Cortex of kidney (tissue), 1 donor: ENCODE data around the gene SHISA4.
"Not testable (repeated sequence)": the region's sequence is repeated elsewhere in the genome, so short reads cannot be mapped to it uniquely, and the experiment has no call there.

Source experiments
- DNase-seq: peaks from one replicate; lab custom pipeline; 2025; lab: John Stamatoyannopoulos, UW

Gene SHISA4

DNA sequence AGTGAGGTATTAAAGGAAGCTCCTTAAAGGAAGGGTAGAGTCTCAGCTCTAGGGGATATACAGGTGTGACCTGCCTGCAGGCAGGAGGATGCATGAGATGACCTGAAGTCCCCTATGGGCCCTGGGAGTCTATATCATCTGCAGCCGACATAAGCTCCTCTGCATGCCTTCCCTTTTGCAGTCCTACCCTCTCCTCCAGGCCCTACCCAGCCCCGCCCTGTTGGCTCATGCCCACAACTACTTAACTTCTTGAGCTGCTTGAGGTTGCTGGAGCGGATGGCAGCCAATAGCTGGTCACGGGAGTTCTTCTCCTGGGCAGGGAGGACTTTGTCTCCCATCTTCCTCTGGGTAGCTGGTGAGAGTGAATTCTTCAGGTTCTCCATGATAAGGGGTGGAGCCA is 10.3 kb downstream of the SHISA4 start:
- no peak for DNase-seq

- no peak for DNase-seq
Measured at GRCh38 chr1:201899683-201900429, 11.2 kb downstream of the SHISA4 start.

DNA sequence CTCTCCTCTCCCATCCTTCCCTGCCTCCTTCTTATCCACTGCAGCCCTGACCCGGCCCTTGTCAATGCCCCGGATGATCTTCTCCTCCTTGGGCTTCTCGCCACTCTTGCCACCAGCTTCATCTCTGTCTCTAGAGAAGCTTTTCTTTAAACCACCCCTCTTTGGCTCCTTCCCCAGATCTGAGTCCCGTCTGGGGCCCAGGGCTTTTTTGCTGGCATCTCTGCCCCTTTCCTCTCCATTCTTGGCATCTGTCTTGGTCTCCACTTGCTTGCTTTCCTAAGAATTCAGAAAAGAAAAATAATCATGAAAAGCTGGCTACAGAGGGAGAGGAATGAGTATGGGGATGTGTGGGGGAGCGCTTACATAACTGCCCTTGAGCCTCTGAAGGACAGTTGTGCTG is 11.8 kb downstream of the SHISA4 start:
- DNase-seq, result no peak

- not testable (repeated sequence) for DNase-seq
Measured at GRCh38 chr1:201901036-201901435, 12.3 kb downstream of the SHISA4 start.

DNA sequence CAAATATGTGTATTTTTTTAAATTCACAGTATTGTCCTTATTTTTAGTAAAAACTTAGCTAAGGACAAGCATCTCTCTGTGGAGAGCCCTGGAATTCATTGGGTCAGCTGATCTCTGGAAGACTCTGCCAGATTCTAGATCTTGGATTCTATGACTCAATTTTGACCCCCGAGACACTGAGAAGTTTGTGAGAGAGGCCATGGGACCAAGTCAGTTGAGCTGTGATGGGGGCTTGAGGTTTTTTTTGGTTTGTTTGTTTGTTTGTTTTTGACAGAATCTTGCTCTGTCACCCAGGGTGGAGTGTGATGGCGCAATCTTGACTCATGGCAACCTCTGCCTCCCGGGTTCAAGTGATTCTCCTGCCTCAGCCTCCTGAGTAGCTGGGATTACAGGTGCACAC is 13.5 kb downstream of the SHISA4 start:
- no peak for DNase-seq

DNA sequence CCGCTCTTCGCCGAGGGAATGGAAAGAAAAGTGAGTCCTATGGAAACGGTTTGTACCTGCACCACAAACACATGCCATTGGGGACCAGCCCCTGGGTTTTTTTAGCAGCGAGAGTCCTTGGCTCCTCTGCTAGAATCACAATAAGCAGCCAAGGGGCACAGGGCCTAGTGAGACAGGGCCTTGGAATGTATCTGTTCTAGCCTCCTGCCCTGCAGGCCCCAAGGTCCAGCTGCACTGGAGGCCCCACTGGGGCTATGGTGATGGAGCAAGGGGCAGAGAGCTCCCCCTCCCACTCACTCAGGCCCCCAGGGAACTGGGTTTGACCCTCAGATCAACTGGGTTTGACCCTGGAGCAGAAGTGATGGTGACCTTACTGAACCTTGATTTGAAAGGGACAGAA is 14.4 kb downstream of the SHISA4 start:
- DNase-seq, result no peak

DNA sequence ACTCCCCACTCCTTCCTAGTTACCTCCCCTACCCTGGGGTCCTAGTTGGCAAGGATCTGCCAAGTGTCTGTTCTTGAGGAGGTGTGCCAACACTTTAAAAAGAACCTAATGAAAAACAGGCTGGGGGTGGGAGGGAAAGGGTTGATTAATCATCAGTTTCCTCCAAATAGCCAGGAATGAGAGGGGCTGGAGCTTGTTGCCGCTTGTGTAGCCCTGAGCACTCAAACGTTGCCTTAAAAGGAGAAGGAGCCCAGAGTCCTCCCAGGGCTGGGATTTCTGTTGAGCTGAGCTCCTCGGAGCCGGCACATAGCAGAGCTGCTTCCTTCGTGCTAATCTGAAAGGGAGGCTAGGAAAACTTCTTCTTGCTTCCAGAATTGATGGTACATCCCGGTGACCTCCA is 15.9 kb downstream of the SHISA4 start:
- DNase-seq, result no peak

DNA sequence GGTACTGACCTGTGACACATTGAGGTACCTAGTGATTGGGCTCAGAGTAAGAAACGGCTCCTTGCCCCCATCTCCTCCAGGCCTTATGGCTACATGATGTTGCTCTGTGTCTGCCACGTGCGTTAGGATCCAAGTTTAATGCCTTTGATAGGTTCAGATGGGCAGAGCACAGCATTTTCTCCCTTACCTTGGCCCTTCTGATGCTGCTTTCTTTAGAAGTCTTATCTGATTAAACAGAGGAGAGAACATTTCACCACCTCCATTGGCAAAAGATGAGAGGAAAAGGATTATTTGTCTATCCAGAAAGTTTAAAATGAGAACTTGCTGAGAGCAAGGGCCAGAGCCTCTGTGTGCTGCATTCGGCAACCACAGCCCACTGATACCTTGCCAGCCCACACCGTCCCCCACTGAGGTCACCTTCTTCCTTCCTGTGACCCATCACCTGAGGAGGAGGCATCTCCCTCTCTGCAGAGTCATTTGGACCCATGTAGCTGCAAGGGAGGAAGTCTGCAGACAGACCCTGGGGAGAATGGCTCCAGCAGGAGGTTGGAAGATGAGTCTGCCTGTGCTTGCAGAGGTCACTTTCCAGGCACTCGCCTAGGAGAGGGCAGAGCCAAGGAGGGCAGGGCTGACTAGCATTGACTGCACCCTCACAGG is 16.7 kb downstream of the SHISA4 start:
- no peak for DNase-seq

DNA sequence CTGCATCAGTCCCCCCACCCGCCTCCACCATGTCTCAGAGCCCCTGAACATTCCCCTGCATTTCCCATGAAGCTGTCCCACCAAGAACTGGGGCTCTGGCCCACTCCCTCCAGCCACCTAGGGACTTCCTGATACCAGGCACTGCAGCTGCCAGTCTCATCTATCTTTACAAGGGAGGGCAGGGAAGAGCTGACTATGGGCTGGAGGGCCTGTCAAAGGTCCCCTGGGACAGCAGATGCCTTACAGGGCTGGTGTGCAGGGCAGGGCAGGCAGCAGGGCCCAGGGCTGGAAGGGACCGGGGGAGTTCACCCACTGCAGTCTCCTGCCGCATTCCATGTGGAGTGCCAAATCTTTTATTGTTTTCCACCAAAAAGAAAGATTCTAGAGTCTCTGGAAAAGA is 17.6 kb downstream of the SHISA4 start:
- no peak for DNase-seq

- DNase-seq, result no peak
Measured at GRCh38 chr1:201907621-201908020, 18.9 kb downstream of the SHISA4 start.

GRCh38 chr1:201911826-201912571 is 23.3 kb downstream of the SHISA4 start:
- no peak for DNase-seq

- DNase-seq, result no peak
Measured at GRCh38 chr1:201912832-201913231, 24.1 kb downstream of the SHISA4 start.

GRCh38 chr1:201914456-201915235 is 25.9 kb downstream of the SHISA4 start:
- no peak for DNase-seq

DNA sequence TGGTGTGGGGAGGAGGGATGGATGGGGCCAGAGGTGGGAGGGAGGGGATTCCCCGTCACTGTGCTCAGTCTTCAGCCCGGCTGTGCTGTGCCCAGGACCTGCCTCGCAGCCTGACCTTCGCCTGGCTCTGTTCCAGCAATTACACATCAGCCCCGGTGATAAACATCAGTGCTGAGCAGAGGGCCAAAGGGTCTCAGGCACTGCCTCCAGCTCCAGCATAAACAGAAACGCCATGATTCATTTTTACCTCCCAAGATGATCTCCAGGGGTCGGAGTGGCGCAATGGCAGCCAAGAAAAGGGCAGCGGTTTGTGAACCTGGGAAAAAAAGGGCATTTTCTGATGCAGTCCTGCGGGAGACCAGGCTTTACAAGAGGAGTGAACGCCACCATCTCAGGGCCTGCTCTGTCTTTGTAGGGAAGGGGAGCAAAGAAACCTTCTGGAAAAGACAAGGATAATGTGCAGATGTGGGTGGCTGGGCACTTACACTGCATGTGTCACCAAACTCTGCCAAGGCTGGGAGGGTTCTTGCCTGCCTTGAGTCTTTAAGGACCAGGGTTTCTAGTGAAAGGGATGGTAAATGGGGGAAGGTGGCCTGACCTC is 28.1 kb downstream of the SHISA4 start:
- DNase-seq, result no peak

DNA sequence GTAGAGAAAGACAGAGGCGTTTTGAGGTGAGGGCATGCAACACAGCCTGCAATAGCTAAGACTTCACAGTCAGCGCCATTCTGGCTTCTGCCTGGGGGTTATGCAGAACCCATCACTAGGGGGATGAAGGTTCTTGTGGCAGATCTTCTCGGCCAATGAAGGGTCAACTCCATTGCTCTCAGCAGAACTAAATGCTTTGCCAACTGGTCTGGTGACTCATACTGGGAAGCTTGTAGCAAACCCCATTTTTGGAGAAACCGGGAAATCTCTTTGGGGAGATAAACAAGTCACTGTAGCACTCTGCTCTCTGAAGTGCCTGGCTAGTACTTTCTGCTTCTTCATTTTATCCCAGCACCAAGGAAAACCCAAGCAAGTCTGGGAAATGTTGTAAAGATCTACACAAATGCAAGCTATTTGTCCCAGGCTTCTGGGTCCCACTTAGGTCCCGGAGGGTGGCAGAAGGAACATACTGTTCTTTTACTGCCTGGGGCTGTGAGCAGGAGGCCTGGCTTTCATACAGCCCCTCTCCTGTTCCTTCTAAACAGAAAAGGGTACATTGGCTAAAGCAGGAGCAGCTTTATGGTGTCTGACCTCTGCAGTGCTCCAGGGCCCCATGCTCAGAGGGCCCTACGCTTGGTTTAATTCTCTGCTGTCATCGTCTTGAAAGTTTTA is 28.8 kb downstream of the SHISA4 start:
- DNase-seq, result no peak

DNA sequence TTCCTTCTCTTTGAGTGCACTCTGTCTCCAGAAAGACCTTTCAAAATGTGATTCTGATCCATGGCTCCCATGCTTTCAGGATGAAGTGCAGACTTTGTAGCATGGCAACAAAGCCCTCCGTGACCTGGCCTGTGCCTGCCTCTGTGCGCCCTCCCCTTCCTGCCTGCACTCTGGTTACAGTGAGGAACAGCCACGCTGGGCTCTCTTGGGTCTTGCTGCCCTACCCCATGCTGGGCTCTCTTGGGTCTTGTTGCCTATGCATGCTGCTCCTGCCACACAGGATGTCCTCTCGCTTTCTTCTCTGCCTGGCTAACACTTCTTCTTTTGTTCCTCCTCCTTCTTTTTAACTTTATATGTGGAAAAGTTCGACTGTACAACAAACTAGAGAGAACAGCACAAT is 29.6 kb downstream of the SHISA4 start:
- no peak for DNase-seq

DNA sequence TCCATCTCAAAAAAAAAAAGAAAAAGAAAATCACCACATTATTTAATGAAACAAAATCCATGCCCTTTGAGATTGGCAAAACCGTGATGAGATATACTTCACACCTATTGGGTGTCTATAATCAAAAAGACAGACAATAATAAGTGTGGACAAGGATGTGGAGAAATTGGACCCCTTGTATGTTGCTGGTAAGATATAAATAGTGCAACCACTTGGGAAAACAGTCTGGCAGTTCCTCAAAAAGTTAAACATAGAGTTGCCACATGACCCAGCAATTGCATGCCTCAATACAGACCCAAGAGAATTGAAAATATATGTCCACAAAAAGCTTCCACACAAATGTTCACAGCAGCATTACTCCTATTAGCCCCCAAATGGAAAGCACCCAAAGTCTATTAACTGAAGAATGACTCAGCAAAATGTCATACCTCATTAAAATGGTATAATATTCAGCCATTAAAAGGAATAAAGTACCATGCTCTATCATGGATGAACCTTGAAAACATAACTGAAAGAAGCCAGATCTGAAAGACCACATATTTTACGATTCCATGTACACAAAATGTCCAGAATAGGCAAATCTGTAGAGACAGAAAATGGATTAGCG is 33.4 kb downstream of the SHISA4 start:
- no peak for DNase-seq

- DNase-seq, result no peak
Measured at GRCh38 chr1:201925301-201925567, 36.5 kb downstream of the SHISA4 start.

- DNase-seq, result no peak
Measured at GRCh38 chr1:201925981-201926645, 37.4 kb downstream of the SHISA4 start.

DNA sequence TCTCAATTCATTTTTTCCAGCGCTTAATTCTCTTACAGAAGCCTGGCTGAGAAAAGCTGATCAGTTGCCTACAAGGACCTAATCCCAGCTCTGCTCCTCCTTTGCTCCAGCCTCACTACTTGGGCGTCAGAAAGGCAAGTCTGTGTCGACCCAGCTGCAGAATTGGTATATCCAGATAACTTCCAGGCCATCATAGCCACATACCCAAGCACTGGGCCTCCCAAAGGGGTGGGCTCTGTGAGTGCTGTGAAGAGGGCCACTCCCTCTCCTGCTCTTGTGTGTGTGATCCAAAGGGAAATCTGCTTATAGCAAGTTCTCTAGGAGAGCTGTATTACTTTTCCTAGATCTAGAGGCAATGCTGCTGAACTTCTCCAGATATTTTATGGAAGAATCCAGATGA is 39.6 kb downstream of the SHISA4 start:
- DNase-seq, result no peak

- DNase-seq, result no peak
Measured at GRCh38 chr1:201930137-201930536, 41.4 kb downstream of the SHISA4 start.
